ENCODE data around the gene PFDN4. TPM values are rescaled to one million over a fixed set of nuclear protein-coding genes. Genes with fewer than 3 reads are reported as not detected.

The PFDN4 gene
- total RNA-seq, 1 experiment from 2014 or later, result 149 TPM

DNA sequence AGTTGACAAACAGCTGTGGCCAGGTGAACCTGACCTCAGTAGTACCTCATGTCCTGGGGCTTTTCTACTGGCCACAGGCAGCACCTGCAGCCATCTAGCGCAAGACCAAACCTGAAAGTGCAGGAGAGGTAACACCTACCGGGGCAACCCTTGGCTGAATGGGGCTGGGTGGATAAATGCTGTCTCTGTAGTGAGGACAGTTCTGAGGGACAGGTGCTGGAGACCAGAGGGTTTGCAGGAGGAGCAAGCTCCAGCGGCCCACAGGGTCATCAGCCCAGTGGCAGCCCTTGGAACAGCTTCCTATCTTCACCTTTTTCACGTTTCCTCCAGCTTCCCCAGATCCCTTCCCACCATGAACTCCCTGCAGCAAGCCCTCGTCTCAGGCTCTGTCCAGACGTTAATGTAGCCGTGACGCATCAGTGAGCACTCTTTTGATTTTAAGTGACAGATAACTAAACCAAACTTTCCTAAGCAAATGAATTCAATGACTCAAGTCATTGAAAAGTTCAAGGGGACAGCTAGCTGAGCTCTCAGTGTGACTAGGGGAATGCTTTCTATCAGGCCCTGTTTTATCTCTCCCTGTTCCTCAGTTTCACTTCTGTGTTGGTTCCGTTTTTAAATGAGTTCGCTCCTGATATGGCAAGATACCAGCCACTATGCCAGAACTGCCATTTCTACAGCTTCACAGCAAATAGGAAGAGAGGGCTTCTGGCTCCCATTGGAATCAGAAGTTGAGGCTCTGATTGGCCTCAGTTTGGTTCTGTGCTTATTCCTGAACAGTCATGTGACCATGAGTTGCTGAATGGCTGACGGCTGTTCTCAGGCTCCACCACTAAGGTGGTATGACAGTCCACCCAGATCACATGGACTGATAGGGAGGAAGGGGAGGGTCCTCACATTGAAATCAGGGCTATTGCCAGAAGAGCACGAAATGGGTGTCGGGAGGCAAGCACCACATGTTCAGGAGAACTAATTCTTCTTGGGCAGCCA, 12.1 kb upstream of the PFDN4 start:
- DNase-seq (ENCODE audit: low read depth, low spot score), result peak; percentile 30
- in situ Hi-C loops (cut with HindIII; ENCODE audit: low pct_unique_long_range_greater_than_20kb, low sequenced_read_pairs), result no loop called here

DNA sequence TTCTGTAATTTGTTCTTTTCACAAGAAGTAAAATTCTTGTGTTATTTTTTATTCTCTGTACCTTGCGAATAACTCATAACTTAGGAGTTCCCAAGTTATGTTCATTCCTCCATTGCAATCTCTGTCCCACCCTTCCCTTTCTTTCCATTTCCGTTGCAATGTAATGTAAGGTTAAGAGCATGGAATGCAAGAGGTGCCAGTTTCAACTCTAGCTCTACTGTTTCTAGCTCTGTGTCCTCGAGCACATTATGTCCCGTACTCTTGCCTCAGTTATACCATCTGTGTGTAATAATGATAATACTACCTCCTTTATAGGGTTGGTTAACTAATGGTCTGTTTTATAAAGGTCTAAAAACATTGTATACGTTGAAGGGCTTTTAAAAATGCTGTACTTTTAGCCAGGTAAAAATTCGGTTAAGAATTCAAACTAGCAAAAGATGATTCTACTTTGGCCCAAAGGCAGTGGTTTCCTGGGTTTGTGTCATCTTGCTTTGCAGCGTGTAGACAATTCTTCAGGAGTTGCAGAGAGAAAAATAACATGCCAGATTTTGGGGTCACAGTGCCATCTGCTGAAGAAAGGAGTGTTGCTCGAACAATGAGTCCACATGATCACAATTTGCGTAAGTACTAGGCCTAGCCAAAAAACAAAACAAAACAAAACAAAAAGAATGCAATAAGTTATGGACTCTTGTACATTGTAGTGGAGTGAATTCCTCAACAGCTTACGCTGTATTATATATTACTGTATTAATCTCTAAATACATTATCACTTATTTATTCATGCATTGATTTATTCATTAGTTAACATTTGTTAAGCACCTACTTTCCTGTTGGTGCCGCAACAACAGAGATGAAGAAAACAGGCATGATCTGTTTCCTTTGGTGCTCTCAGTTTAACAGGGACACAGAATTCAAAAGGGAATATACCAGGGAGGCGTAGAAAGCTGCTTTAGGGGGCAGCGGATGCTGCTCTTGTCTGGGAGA, 10.0 kb upstream of the PFDN4 start:
- in situ Hi-C loops (cut with HindIII; ENCODE audit: low pct_unique_long_range_greater_than_20kb, low sequenced_read_pairs), result no loop called here
- DNase-seq (ENCODE audit: low read depth, low spot score), result peak; percentile 76

- in situ Hi-C loops (cut with HindIII; ENCODE audit: low pct_unique_long_range_greater_than_20kb, low sequenced_read_pairs), result no loop called here
- DNase-seq (ENCODE audit: low read depth, low spot score), result no peak
These were observed 8.6 kb upstream of the PFDN4 start for GRCh38 chr20:54199283-54199682.

GRCh38 chr20:54199721-54200176, 8.1 kb upstream of the PFDN4 start:
- DNase-seq (ENCODE audit: low read depth, low spot score), result peak; percentile 86
- in situ Hi-C loops (cut with HindIII; ENCODE audit: low pct_unique_long_range_greater_than_20kb, low sequenced_read_pairs), result no loop called here

- in situ Hi-C loops (cut with HindIII; ENCODE audit: low pct_unique_long_range_greater_than_20kb, low sequenced_read_pairs), result no loop called here
- DNase-seq (ENCODE audit: low read depth, low spot score), result no peak
These were observed 7.2 kb upstream of the PFDN4 start for GRCh38 chr20:54200487-54201267.

GRCh38 chr20:54201268-54201846, 6.5 kb upstream of the PFDN4 start:
- in situ Hi-C loops (cut with HindIII; ENCODE audit: low pct_unique_long_range_greater_than_20kb, low sequenced_read_pairs), result no loop called here
- DNase-seq (ENCODE audit: low read depth, low spot score), result no peak

DNA sequence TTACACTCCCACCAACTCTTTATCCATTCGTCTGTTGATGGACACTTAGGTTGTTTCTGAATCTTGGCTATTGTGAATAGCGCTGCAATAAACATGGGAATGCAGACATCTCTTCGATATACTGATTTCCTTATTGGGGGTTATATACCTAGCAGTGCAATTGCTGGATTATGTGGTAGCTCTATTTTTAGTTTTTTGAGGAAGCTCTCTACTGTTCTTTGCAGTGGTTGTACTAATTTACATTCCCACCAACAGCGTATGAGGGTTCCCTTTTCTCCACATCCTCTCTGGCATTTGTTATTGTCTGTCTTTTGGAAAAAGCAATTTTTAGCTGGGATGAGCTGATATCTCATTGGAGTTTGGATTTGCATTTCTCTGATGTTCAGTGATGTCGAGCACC, 4.6 kb upstream of the PFDN4 start:
- DNase-seq (ENCODE audit: low read depth, low spot score), result no peak
- in situ Hi-C loops (cut with HindIII; ENCODE audit: low pct_unique_long_range_greater_than_20kb, low sequenced_read_pairs), result no loop called here

GRCh38 chr20:54204063-54204462, 3.8 kb upstream of the PFDN4 start:
- no peak for DNase-seq (ENCODE audit: low read depth, low spot score)
- in situ Hi-C loops (cut with HindIII; ENCODE audit: low pct_unique_long_range_greater_than_20kb, low sequenced_read_pairs), result no loop called here

- in situ Hi-C loops (cut with HindIII; ENCODE audit: low pct_unique_long_range_greater_than_20kb, low sequenced_read_pairs), result no loop called here
- no peak for DNase-seq (ENCODE audit: low read depth, low spot score)
These were observed 3.4 kb upstream of the PFDN4 start for GRCh38 chr20:54204481-54204880.

- in situ Hi-C loops (cut with HindIII; ENCODE audit: low pct_unique_long_range_greater_than_20kb, low sequenced_read_pairs), result no loop called here
- no peak for DNase-seq (ENCODE audit: low read depth, low spot score)
These were observed 2.4 kb upstream of the PFDN4 start for GRCh38 chr20:54205450-54205849.

GRCh38 chr20:54207053-54207742, 689 bp upstream of the PFDN4 start:
- no peak for DNase-seq (ENCODE audit: low read depth, low spot score)
- in situ Hi-C loops (cut with HindIII; ENCODE audit: low pct_unique_long_range_greater_than_20kb, low sequenced_read_pairs), result no loop called here

- in situ Hi-C loops (cut with HindIII; ENCODE audit: low pct_unique_long_range_greater_than_20kb, low sequenced_read_pairs), result no loop called here
- no peak for DNase-seq (ENCODE audit: low read depth, low spot score)
These were observed 775 bp downstream of the PFDN4 start for GRCh38 chr20:54208548-54209176.

- in situ Hi-C loops (cut with HindIII; ENCODE audit: low pct_unique_long_range_greater_than_20kb, low sequenced_read_pairs), result no loop called here
These were observed 1.4 kb downstream of the PFDN4 start for GRCh38 chr20:54209216-54209813.

GRCh38 chr20:54212226-54212625, 4.3 kb downstream of the PFDN4 start:
- in situ Hi-C loops (cut with HindIII; ENCODE audit: low pct_unique_long_range_greater_than_20kb, low sequenced_read_pairs), result no loop called here
- no peak for DNase-seq (ENCODE audit: low read depth, low spot score)

More at GRCh38 chr20:54209216-54209813, 1.4 kb downstream of the PFDN4 start:
- no peak for DNase-seq (ENCODE audit: low read depth, low spot score)

- in situ Hi-C loops (cut with HindIII; ENCODE audit: low pct_unique_long_range_greater_than_20kb, low sequenced_read_pairs), result no loop called here
- no peak for DNase-seq (ENCODE audit: low read depth, low spot score)
These were observed 5.0 kb downstream of the PFDN4 start for GRCh38 chr20:54212871-54213270.

GRCh38 chr20:54214566-54214965, 6.7 kb downstream of the PFDN4 start:
- in situ Hi-C loops (cut with HindIII; ENCODE audit: low pct_unique_long_range_greater_than_20kb, low sequenced_read_pairs), result no loop called here
- DNase-seq (ENCODE audit: low read depth, low spot score), result no peak
